ENCODE results near the gene SNED1. TPM values are rescaled to one million over a fixed set of nuclear protein-coding genes. Genes with fewer than 3 reads are reported as not detected.
A peak's percentile ranks its signal among the peaks of the same experiment; 100 is the strongest.

Gene SNED1
- total and polyA plus RNA-seq, 5 experiments from 2014 or later = 0.60 to 99.9 (median 3.0) TPM

DNA sequence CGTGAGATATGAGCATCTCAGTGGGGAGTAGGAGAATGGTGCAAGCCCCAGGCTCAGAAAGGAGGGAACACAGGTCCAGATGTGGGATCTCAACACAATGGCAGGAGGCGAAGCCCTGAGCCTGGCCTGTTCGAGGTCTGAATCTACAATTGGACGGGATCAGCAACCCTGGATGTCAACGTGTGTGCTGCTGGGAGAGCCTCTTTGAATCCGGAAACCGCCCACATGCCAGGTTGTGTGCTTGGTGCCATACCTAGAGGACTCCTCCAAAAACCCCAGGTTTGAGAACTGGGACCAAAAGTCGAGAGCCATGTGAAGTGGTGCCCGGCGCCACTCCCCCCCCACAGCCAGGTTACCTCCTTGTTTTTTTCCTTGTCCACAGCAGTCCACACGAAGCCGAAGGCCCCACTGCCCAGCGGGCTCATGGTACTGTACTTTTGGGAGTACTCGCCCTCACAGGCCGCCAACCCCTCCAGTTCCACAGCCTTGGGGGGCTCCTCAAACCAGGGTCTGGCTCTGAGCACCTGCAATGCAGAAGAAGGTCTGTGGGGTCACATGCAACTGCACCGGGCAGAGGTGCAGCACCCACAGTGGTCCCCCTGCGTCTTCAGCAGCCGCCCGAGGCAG is 124.1 kb downstream of the SNED1 start:
- Mint-ChIP-seq H3K4me1 (peaks cover 0 to 11% (median 3%) of the 10 kb centered on the region in 4 donors), H3K9me3 (peaks cover 0 to 4% (median 0%) of the 10 kb centered on the region in 9 donors), H3K4me3 (peak overlapping the region in 1 of 10 donors; percentile 11), H3K27ac (peak overlapping the region in 4 of 10 donors; percentile 29 to 62 (median 36)), H3K36me3 (peaks cover 10 to 44% (median 24%) of the 10 kb centered on the region in 3 donors), H3K27me3 (no peaks in the 10 kb centered on the region)
- ATAC-seq (no peak), DNase-seq (no peak)
- POLR2A ChIA-PET = no interaction called here

GRCh38 chr2:241123816-241124536 is 125.6 kb downstream of the SNED1 start:
- peak overlapping the region in 2 of 10 donors; percentile 8 to 39 for H3K4me3 Mint-ChIP-seq
- peaks cover 10 to 37% (median 22%) of the 10 kb centered on the region in 3 donors for H3K36me3 Mint-ChIP-seq
- H3K27me3 Mint-ChIP-seq = no peaks in the 10 kb centered on the region
- peaks cover 2 to 17% (median 12%) of the 10 kb centered on the region in 4 donors for H3K4me1 Mint-ChIP-seq
- DNase-seq (no peak), ATAC-seq (peak; percentile 77 to 82)
- POLR2A ChIA-PET = interaction anchor here (0.9 to 1.8 kb wide), 8 partner anchors 11 to 28 kb away, joined by 3 to 8 read pairs (median 4); partner anchors contain the start of gene PASK
- peak overlapping the region in 6 of 10 donors; percentile 14 to 85 (median 60) for H3K27ac Mint-ChIP-seq
- peaks cover 0 to 4% (median 0%) of the 10 kb centered on the region in 9 donors for H3K9me3 Mint-ChIP-seq

DNA sequence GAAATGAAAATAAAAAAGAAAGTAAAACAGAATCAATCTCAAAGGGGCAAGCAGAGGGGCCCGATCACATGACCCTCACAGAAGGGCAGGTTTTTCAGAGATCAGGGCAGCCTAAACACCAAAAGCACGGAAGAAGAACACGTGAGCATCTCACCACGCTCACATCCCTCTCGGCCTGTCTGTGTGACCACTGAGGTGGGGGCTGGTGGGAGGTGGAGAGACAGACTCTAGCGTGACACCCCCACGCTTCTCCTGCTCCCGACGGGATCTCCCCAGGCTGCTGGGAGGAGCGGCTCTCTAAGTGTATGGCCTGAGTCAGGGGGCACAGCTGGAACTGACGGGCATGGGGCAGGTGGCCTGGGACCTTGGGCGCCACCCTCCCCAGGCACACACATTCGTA is 127.2 kb downstream of the SNED1 start:
- peaks cover 2 to 17% (median 12%) of the 10 kb centered on the region in 4 donors for H3K4me1 Mint-ChIP-seq
- DNase-seq = no peak
- H3K4me3 Mint-ChIP-seq = no peak overlapping the region
- no peaks in the 10 kb centered on the region for H3K9me3 Mint-ChIP-seq
- POLR2A ChIA-PET = interaction anchor here (0.7 to 1.3 kb wide), 2 partner anchors 13 to 24 kb away, joined by 6 read pairs; partner anchors contain the start of gene PASK
- ATAC-seq = peak in 1 of 2 donors; percentile 31
- peak overlapping the region in 3 of 10 donors; percentile 10 to 77 (median 17) for H3K27ac Mint-ChIP-seq
- peaks cover 10 to 37% (median 19%) of the 10 kb centered on the region in 3 donors for H3K36me3 Mint-ChIP-seq
- no peaks in the 10 kb centered on the region for H3K27me3 Mint-ChIP-seq

DNA sequence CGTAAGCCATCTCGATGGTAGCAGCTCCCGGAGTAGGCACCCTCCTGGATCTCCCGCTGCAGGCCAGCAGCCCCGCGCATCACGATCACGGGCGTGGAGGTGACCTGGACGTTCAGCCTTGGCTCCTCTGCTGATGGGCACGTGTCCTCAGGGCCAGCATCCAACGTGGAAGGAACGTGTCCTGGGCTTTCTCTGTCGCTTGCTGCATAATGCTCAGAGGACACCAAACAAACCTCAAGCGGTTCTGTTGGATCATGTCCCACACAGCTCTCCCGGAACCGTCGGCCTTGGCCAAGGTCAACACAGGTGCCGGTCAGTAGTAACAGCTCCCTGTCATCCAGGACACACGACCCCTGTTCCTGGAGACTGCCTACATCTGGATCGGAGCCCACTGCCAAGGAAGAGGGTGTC is 127.8 kb downstream of the SNED1 start:
- no peak overlapping the region for H3K4me3 Mint-ChIP-seq
- POLR2A ChIA-PET = interaction anchor here (1.3 kb wide), 1 partner anchor 14 kb away, joined by 6 read pairs; no protein-coding TSS in a partner anchor
- H3K4me1 Mint-ChIP-seq = peaks cover 2 to 17% (median 12%) of the 10 kb centered on the region in 4 donors
- peaks cover 4 to 34% (median 13%) of the 10 kb centered on the region in 3 donors for H3K36me3 Mint-ChIP-seq
- H3K27me3 Mint-ChIP-seq = no peaks in the 10 kb centered on the region
- peak overlapping the region in 1 of 10 donors; percentile 18 for H3K27ac Mint-ChIP-seq
- ATAC-seq = no peak
- no peak for DNase-seq
- no peaks in the 10 kb centered on the region for H3K9me3 Mint-ChIP-seq

DNA sequence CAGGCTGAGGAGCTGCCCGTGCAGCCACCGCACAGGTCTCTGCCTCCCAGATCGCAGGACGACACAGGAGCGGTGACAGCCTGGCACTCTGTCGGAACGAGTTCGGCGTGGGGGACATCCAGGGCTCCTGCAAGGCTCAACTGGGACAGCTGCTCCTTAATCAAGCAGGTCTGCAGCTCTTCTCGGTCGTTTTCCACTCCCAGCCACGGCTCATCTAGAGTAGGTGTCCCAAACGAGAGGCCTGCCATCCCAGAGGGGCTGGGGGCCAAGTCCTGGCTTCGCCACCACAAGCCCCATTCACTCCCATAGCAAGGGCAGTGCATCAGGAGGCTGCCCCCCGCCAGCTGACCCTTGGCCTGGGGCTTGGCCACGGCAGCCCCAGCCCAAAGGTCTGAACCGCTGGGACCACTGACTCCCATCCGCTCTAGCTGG is 128.4 kb downstream of the SNED1 start:
- DNase-seq = no peak
- POLR2A ChIA-PET = interaction anchor here (0.9 to 1.3 kb wide), 2 partner anchors 10 to 15 kb away, joined by 3 to 6 read pairs; no protein-coding TSS in a partner anchor
- Mint-ChIP-seq H3K27ac (no peak overlapping the region), H3K4me3 (no peak overlapping the region), H3K27me3 (no peaks in the 10 kb centered on the region), H3K36me3 (peaks cover 0 to 30% (median 8%) of the 10 kb centered on the region in 3 donors), H3K4me1 (peaks cover 2 to 17% (median 12%) of the 10 kb centered on the region in 4 donors), H3K9me3 (no peaks in the 10 kb centered on the region)
- ATAC-seq = no peak

DNA sequence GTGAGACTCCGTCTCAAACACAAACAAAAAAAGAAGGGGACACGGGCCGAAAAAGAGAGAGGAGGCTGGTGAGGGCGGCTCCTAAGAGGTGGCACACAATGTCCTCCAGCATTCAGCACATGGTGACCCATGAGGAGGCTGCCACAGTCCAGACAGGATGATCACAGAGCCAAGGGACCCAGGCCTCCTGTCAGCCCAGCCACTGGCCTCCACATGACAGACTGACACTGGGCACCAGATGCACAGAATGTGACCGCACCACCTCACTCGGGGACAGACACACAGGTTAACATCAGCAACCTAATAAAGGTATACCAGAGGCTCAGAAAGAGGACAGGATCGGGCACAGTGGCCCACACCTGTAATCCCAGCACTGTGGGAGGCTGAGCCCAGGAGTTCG is 129.8 kb downstream of the SNED1 start:
- Mint-ChIP-seq H3K9me3 (no peaks in the 10 kb centered on the region), H3K27me3 (no peaks in the 10 kb centered on the region), H3K36me3 (peaks cover 0 to 32% (median 11%) of the 10 kb centered on the region in 3 donors), H3K4me1 (peaks cover 2 to 15% (median 12%) of the 10 kb centered on the region in 4 donors), H3K4me3 (no peak overlapping the region), H3K27ac (peak overlapping the region; percentile 53 to 88 (median 78))
- POLR2A ChIA-PET = interaction anchor here (0.7 kb wide), 1 partner anchor 38 kb away, joined by 4 read pairs; no protein-coding TSS in a partner anchor
- DNase-seq (no peak), ATAC-seq (no peak)

GRCh38 chr2:241129086-241129871 is 130.9 kb downstream of the SNED1 start:
- DNase-seq = no peak
- Mint-ChIP-seq H3K36me3 (peaks cover 0 to 34% (median 8%) of the 10 kb centered on the region in 3 donors), H3K4me3 (no peak overlapping the region), H3K27me3 (no peaks in the 10 kb centered on the region), H3K4me1 (peaks cover 2 to 13% (median 11%) of the 10 kb centered on the region in 4 donors), H3K27ac (peak overlapping the region in 6 of 10 donors; percentile 61 to 91 (median 78)), H3K9me3 (no peaks in the 10 kb centered on the region)
- no peak for ATAC-seq
- POLR2A ChIA-PET = interaction anchor here (1.1 to 1.2 kb wide), 2 partner anchors 18 to 132 kb away, joined by 3 to 4 read pairs; no protein-coding TSS in a partner anchor

DNA sequence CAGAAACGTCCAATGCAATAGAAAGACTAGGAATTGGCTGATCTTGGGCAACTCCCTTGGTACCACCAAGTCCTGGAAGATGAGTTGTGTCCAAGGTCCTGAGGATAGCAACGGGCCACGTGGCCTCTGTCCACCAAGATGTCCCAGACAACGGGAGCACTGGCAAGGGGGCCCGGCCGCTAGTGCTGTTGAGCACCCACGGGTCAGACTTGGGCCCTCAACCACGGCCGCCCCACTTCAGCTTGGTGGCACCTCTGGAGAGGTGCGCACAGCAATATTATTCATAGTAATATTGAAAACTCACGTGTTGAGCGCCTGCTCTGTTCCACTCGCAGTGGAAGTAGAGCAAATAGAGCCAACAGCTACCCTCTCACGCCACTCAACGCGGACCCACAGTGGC is 131.9 kb downstream of the SNED1 start:
- ATAC-seq = no peak
- no peaks in the 10 kb centered on the region for H3K9me3 Mint-ChIP-seq

DNA sequence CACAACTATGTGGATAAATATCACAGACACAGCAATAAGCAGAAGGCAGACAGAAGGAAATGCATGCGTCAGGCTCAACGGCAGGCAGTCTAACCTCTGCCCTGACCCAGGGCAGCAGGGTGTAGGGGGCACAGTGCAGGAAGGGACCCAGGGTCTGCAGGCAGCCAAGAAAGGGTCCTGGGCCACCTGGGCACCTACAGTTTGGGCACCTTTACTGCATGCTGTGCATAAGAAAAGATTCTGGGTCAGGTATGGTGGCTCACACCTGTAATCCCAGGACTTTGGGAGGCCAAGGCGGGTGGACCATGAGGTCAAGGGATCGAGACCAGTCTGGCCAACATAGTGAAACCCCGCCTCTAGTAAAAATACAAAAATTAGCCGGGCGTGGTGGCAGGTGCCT is 133.1 kb downstream of the SNED1 start:
- peaks cover 0 to 43% (median 10%) of the 10 kb centered on the region in 3 donors for H3K36me3 Mint-ChIP-seq
- no peaks in the 10 kb centered on the region for H3K9me3 Mint-ChIP-seq
- H3K27me3 Mint-ChIP-seq = no peaks in the 10 kb centered on the region
- ATAC-seq (no peak), DNase-seq (no peak)
- H3K4me1 Mint-ChIP-seq = peaks cover 2 to 13% (median 11%) of the 10 kb centered on the region in 4 donors
- no peak overlapping the region for H3K4me3 Mint-ChIP-seq
- no peak overlapping the region for H3K27ac Mint-ChIP-seq
- POLR2A ChIA-PET = interaction anchor here (1.2 kb wide), 1 partner anchor 39 kb away, joined by 3 read pairs; no protein-coding TSS in a partner anchor

More for the DNA sequence above, 131.9 kb downstream of the SNED1 start:
- no peak overlapping the region for H3K4me3 Mint-ChIP-seq
- no peak for DNase-seq
- POLR2A ChIA-PET = interaction anchor here (1.1 to 1.2 kb wide), 2 partner anchors 19 to 133 kb away, joined by 3 to 4 read pairs; no protein-coding TSS in a partner anchor
- peaks cover 0 to 38% (median 8%) of the 10 kb centered on the region in 3 donors for H3K36me3 Mint-ChIP-seq
- no peaks in the 10 kb centered on the region for H3K27me3 Mint-ChIP-seq
- H3K4me1 Mint-ChIP-seq = peaks cover 2 to 13% (median 11%) of the 10 kb centered on the region in 4 donors
- peak overlapping the region in 2 of 10 donors; percentile 7 to 65 for H3K27ac Mint-ChIP-seq

DNA sequence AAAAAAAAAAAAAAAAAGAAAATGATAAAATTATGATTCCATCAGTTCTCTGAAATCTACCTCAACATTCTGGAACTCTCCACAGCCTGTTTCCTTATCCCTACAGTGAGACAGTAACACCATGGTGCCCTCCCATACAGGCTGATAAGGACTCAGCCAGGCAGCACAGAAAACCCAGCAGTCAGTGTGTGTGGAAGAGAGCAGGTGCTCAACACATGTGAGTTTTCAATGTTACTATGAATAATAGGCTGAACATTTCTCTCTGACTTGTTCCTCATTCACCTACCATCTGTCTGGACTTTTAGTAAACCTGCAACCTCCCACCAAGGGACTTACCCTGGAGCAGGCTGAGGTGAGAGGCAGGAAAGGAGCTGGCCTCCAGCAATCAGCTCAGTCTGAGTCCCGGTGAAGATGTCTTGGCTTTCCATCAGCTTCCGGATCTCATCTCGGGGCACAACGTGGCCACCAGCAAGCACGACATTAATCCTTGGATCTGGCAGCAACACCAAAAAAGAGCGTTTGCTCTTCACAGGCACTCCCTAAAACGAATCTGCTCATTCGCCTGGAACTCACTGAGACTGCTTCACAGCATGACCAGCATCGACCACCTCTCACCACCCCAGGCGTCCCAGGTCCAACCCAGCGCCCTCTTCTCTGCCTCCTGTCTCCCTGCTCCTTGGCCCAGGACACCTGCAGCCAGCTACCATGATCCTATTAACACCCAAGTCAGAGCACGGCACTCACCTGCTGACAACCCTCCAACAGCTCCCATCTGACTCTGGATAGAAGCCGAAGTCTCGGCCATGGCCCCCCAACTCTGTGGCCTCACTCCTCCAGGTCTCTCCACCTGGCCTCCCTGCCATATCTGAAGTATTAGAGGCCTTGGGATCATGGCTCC is 134.4 kb downstream of the SNED1 start:
- H3K27me3 Mint-ChIP-seq = no peaks in the 10 kb centered on the region
- H3K4me3 Mint-ChIP-seq = no peak overlapping the region
- ATAC-seq = no peak
- H3K4me1 Mint-ChIP-seq = peaks cover 2 to 6% (median 5%) of the 10 kb centered on the region in 4 donors
- peak overlapping the region in 4 of 10 donors; percentile 7 to 51 (median 26) for H3K27ac Mint-ChIP-seq
- DNase-seq = no peak
- peaks cover 0 to 46% (median 10%) of the 10 kb centered on the region in 3 donors for H3K36me3 Mint-ChIP-seq
- H3K9me3 Mint-ChIP-seq = no peaks in the 10 kb centered on the region
- POLR2A ChIA-PET = interaction anchor here (0.6 to 1.2 kb wide), 3 partner anchors 41 to 592 kb away, joined by 3 to 4 read pairs (median 3); partner anchors contain the start of gene MAB21L4

GRCh38 chr2:241133436-241133820 is 135.0 kb downstream of the SNED1 start:
- Mint-ChIP-seq H3K4me1 (no peaks in the 10 kb centered on the region), H3K36me3 (peaks cover 0 to 52% (median 10%) of the 10 kb centered on the region in 3 donors), H3K27me3 (no peaks in the 10 kb centered on the region), H3K4me3 (no peak overlapping the region), H3K9me3 (no peaks in the 10 kb centered on the region), H3K27ac (peak overlapping the region in 1 of 10 donors; percentile 51)
- no peak for DNase-seq
- no peak for ATAC-seq
- POLR2A ChIA-PET = interaction anchor here (0.7 kb wide), 1 partner anchor 238 kb away, joined by 4 read pairs; the partner anchor contains the start of gene MAB21L4
